Activated naive CD8-positive, alpha-beta T cell treated with anti-CD3 and anti-CD28 coated beads for 36 hours (primary cell): ENCODE data around the gene EIF2B1. TPM values are rescaled to one million over a fixed set of nuclear protein-coding genes. Genes with fewer than 3 reads are reported as not detected.
A peak's percentile ranks its signal among the peaks of the same experiment; 100 is the strongest.
"Not testable (repeated sequence)": the region's sequence is repeated elsewhere in the genome, so short reads cannot be mapped to it uniquely, and the experiment has no call there.

Source experiments
- DNase-seq: peaks from one replicate; pipeline ENCODE4 v3.0.0; 2021
- H3K27ac Mint-ChIP-seq: one replicate; pipeline ENCODE4 v1.8.0; 2022; ENCODE audit warnings: mild to moderate bottlenecking, moderate library complexity, mixed read lengths
- H3K27me3 Mint-ChIP-seq: one replicate; pipeline ENCODE4 v1.8.0; 2022; ENCODE audit warnings: mild to moderate bottlenecking, mixed read lengths
- H3K36me3 Mint-ChIP-seq: one replicate; pipeline ENCODE4 v1.8.0; 2021; ENCODE audit warnings: mild to moderate bottlenecking, mixed read lengths
- H3K4me1 Mint-ChIP-seq: one replicate; pipeline ENCODE4 v1.8.0; 2021; ENCODE audit warnings: mixed read lengths
- H3K4me3 Mint-ChIP-seq: one replicate; pipeline ENCODE4 v1.8.0; 2022; ENCODE audit warnings: mild to moderate bottlenecking, moderate library complexity, mixed read lengths
- H3K9me3 Mint-ChIP-seq: one replicate; pipeline ENCODE4 v1.8.0; 2022; ENCODE audit warnings: mixed read lengths
- total RNA-seq, 2 experiments: library from RNA; stranded (reverse); gene quantifications; one replicate each; pipeline ENCODE4 v1.2.3, GENCODE V29; 2021

Gene EIF2B1
- total RNA-seq, 2 experiments from 2014 or later: 89.8 to 93.5 TPM

- H3K27ac Mint-ChIP-seq: no peak overlapping the region
- H3K27me3 Mint-ChIP-seq: no peaks in the 10 kb centered on the region
- peaks cover 21% of the 10 kb centered on the region for H3K4me1 Mint-ChIP-seq
- H3K36me3 Mint-ChIP-seq: peaks cover 41% of the 10 kb centered on the region
- H3K4me3 Mint-ChIP-seq: peak overlapping the region; percentile 46
- no peaks in the 10 kb centered on the region for H3K9me3 Mint-ChIP-seq
- no peak for DNase-seq
Observed at GRCh38 chr12:123599721-123600120, 33.8 kb downstream of the EIF2B1 start.

- Mint-ChIP-seq H3K9me3 (no peaks in the 10 kb centered on the region), H3K4me3 (peak overlapping the region; percentile 26), H3K4me1 (peaks cover 19% of the 10 kb centered on the region), H3K36me3 (peaks cover 40% of the 10 kb centered on the region), H3K27me3 (no peaks in the 10 kb centered on the region), H3K27ac (peak overlapping the region; percentile 36)
- no peak for DNase-seq
Observed at GRCh38 chr12:123599310-123599709, 34.2 kb downstream of the EIF2B1 start.

- H3K27ac Mint-ChIP-seq: no peak overlapping the region
- H3K9me3 Mint-ChIP-seq: no peaks in the 10 kb centered on the region
- peaks cover 15% of the 10 kb centered on the region for H3K4me1 Mint-ChIP-seq
- peaks cover 32% of the 10 kb centered on the region for H3K36me3 Mint-ChIP-seq
- no peaks in the 10 kb centered on the region for H3K27me3 Mint-ChIP-seq
- H3K4me3 Mint-ChIP-seq: no peak overlapping the region
- no peak for DNase-seq
Observed at GRCh38 chr12:123598522-123598921, 35.0 kb downstream of the EIF2B1 start.

DNA sequence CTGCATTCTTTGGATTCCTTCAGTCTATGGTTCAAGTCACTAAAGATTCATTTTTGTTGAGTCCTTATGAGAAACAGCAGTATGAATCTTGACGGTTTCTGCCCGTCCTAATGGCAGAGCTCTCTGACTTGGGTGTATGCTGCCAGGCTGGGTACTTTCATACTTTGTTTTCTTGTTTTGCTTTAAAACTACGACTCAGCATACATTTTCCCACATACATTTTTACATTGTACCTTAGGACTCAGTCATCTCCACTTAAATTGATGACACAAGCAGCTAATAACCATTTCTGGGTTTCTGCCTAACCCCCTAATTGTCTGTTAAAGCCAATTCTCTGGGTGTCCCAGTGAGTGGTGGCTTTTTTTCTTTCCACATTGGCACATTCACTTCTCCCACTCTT is 36.4 kb downstream of the EIF2B1 start:
- peaks cover 13% of the 10 kb centered on the region for H3K4me1 Mint-ChIP-seq
- no peak overlapping the region for H3K27ac Mint-ChIP-seq
- DNase-seq: no peak
- no peaks in the 10 kb centered on the region for H3K9me3 Mint-ChIP-seq
- peaks cover 26% of the 10 kb centered on the region for H3K36me3 Mint-ChIP-seq
- no peaks in the 10 kb centered on the region for H3K27me3 Mint-ChIP-seq
- no peak overlapping the region for H3K4me3 Mint-ChIP-seq

DNA sequence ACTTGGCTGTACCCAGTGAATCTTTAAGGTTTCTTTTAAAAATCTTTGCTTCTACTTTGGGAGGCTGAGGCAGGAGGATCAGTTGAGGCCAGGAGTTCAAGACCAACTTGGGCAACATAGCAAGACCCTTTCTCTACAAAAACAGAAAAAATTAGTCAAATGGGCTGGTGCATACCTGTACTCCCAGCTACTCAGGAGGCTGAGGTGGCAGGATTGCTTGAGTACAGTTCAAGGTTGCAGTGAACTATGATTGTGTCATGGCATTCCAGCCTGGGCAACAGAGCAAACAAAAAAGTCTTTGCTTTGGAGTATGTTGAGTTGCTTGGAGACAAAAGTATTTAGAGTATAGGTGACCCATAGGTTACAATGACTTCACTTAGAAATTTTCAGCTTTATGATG is 37.8 kb downstream of the EIF2B1 start:
- H3K27ac Mint-ChIP-seq: no peak overlapping the region
- H3K36me3 Mint-ChIP-seq: peaks cover 20% of the 10 kb centered on the region

GRCh38 chr12:123591702-123592481 is 41.6 kb downstream of the EIF2B1 start:
- Mint-ChIP-seq H3K36me3 (peaks cover 28% of the 10 kb centered on the region), H3K27me3 (no peaks in the 10 kb centered on the region), H3K27ac (peak overlapping the region; percentile 29), H3K4me3 (no peak overlapping the region), H3K9me3 (no peaks in the 10 kb centered on the region), H3K4me1 (peaks cover 26% of the 10 kb centered on the region)
- no peak for DNase-seq

More for the DNA sequence above, 37.8 kb downstream of the EIF2B1 start:
- no peaks in the 10 kb centered on the region for H3K27me3 Mint-ChIP-seq
- H3K4me3 Mint-ChIP-seq: no peak overlapping the region
- no peak for DNase-seq
- H3K4me1 Mint-ChIP-seq: peaks cover 16% of the 10 kb centered on the region
- no peaks in the 10 kb centered on the region for H3K9me3 Mint-ChIP-seq

DNA sequence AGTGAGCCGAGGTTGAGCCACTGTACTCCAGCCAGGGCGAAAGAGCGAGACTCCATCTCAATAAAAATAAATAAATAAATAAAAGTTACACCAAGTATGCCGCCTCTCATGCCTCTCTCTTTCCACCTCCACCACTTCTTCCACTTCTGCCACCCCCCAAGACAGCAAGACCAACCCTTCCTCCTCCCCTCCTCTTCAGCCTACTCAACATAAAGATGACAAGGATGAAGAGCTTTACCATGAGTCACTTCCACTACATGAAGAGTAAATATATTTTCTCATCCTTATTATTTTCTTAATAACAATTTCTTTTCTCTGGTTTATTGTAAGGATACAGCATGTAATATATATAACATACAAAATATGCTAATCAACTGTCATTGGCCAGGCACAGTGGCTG is 52.7 kb downstream of the EIF2B1 start:
- Mint-ChIP-seq H3K9me3 (no peaks in the 10 kb centered on the region), H3K4me3 (no peak overlapping the region), H3K27me3 (no peaks in the 10 kb centered on the region), H3K27ac (no peak overlapping the region), H3K36me3 (peaks cover 1% of the 10 kb centered on the region), H3K4me1 (peaks cover 18% of the 10 kb centered on the region)
- no peak for DNase-seq

- H3K4me1 Mint-ChIP-seq: peaks cover 11% of the 10 kb centered on the region
- not testable (repeated sequence) for H3K27ac Mint-ChIP-seq, DNase-seq, H3K27me3 Mint-ChIP-seq, H3K4me3 Mint-ChIP-seq, H3K36me3 Mint-ChIP-seq, H3K9me3 Mint-ChIP-seq
Observed at GRCh38 chr12:123578829-123579228, 54.7 kb downstream of the EIF2B1 start.

DNA sequence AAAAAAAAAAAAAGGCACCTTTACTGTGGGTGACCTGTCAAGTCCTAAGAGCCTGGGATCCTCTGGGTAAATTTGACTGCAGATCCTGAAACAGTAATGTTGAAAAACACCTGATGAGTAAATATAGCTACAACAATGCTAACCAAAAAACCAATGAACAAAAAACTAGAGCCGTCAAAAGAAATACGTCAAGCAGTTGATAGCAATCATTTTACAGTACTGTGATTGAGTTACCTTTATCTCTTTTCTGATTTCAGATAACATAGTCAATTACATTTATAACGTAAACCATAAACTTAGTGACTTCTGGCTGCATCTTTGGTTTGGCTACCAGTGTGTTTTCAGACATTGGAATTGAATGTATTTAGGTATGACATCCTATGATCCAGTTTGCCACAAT is 55.2 kb downstream of the EIF2B1 start:
- no peaks in the 10 kb centered on the region for H3K9me3 Mint-ChIP-seq
- DNase-seq: no peak
- H3K4me1 Mint-ChIP-seq: peaks cover 11% of the 10 kb centered on the region
- H3K27me3 Mint-ChIP-seq: no peaks in the 10 kb centered on the region
- no peaks in the 10 kb centered on the region for H3K36me3 Mint-ChIP-seq
- no peak overlapping the region for H3K4me3 Mint-ChIP-seq
- H3K27ac Mint-ChIP-seq: no peak overlapping the region

DNA sequence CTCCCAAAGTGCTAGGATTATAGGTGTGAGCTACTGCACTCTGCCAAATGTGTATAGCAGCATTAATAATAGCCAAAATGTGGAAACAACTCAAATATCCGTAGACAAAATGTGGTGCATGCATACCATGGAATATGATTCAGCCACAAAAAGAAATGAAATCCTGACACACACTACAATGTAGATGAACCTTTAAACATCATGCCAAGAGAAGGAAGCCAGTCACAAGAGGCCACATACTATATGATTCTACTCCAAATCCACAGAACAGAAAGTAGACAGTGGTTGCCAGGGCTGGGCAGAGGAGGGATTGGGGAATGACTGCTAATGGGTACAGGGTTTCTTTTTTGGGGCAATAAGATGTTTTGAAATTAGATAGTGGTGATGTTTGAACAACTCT is 56.9 kb downstream of the EIF2B1 start:
- Mint-ChIP-seq H3K27me3 (no peaks in the 10 kb centered on the region), H3K9me3 (no peaks in the 10 kb centered on the region), H3K27ac (no peak overlapping the region), H3K36me3 (no peaks in the 10 kb centered on the region), H3K4me3 (no peak overlapping the region), H3K4me1 (no peaks in the 10 kb centered on the region)
- DNase-seq: no peak

DNA sequence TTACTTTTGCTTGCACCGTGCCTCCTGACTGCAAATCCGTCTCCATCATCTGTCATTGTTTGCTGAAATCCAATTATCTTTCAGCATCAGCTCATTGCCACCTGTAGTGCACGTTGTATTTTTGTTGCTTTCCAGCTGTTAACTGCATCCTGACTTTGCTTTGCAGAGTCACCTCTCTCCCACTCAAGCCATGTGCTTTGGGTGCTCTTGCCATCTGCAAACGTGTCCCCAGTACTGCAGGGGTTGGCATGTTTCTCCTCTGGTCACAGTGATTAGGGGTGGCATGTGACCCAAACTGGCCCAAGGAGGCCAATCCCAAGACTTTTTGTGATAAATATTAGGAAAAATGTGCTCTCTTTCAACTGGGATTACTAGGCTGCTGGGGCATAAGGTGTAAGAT is 59.6 kb downstream of the EIF2B1 start:
- DNase-seq: no peak
- Mint-ChIP-seq H3K27ac (no peak overlapping the region), H3K27me3 (peaks cover 4% of the 10 kb centered on the region), H3K9me3 (no peaks in the 10 kb centered on the region), H3K4me3 (no peak overlapping the region), H3K36me3 (no peaks in the 10 kb centered on the region), H3K4me1 (peaks cover 5% of the 10 kb centered on the region)

GRCh38 chr12:123572391-123572790 is 61.1 kb downstream of the EIF2B1 start:
- peaks cover 4% of the 10 kb centered on the region for H3K27me3 Mint-ChIP-seq
- no peaks in the 10 kb centered on the region for H3K36me3 Mint-ChIP-seq
- peaks cover 5% of the 10 kb centered on the region for H3K4me1 Mint-ChIP-seq
- H3K27ac Mint-ChIP-seq: no peak overlapping the region
- H3K4me3 Mint-ChIP-seq: no peak overlapping the region
- H3K9me3 Mint-ChIP-seq: no peaks in the 10 kb centered on the region
- no peak for DNase-seq

DNA sequence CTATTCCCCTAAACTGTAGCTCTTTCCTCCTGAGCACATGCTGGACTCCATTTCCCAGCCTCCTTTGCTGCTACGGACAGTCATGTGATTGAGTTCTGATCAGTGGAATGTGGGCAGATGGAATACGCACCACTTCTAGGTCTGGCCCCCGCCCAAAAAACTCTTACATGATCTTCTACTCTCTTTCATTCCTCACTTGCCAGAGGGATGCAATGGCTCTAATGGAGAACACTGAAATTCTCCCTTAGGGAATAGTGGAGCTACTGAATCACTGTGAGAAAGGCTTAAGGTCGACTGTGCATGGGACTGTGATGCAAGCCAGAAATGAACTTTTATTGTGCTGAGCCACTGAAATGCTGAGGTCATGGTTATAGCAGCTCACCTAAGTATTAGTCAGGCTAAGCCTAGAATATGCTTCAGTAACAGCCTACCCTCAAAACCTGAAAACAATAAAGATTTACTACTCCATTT is 62.1 kb downstream of the EIF2B1 start:
- H3K4me1 Mint-ChIP-seq: peaks cover 5% of the 10 kb centered on the region
- no peak overlapping the region for H3K27ac Mint-ChIP-seq
- H3K27me3 Mint-ChIP-seq: peaks cover 4% of the 10 kb centered on the region
- no peaks in the 10 kb centered on the region for H3K9me3 Mint-ChIP-seq
- no peaks in the 10 kb centered on the region for H3K36me3 Mint-ChIP-seq
- H3K4me3 Mint-ChIP-seq: no peak overlapping the region
- DNase-seq: no peak
